ENCODE measurements around the gene LAG3.

Gene LAG3

DNA sequence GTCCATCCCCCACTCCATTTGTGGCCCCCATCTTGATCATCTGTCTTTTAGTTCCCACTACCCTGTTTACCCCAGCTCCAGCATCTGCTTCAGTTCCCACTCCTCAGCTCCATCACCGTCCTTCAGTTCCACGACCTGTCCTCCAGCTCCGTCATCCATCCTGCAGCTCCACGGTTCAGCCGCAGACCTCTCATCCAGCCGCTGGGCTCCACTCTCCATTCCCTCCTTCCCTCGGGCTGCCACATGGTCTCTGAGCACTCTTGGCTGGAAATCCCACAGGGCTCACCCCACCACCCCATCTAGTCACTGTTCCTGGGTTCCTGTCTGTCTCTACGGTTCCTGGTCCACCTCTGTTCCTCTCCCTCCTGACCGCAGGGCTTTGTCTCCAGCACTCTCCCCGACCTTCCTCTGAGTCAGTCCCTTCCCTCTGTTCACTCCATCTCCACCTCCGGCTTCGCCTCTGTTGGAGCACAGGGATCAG is 52.6 kb downstream of the LAG3 start:
- no peak for DNase-seq

DNA sequence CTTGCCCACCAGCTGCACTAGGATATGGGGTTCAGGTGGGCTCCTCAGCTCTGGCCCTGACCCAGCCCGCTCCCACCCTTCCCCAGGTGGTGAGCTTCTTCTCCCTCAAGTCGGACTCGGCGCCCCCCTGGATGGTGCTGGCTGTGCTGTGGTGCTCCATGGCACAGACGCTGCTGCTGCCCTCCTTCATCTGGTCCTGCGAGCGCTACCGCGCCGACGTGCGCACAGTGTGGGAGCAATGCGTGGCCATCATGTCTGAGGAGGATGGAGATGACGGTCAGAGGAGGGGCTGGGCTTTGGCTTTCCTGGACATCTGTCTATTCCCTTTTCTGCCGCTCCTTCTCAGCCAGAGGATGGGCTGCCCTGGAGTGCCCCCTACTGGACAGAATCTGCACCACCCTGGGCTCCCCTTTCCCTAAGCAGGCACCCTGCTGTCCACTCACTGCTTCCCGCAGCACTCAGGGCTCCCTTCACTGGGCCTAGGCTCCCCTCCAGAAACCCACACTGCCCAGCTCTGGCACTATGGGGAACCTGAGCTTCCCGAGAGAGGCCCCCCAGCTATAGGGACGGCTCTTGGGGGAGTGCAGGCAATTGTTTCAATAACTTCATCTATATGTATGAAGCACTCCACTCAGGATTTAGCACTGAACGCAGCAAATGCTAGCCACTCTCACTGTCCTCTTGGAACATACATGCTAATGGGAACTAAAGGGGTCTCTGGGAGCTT is 53.2 kb downstream of the LAG3 start:
- peak; percentile 92 for DNase-seq

DNA sequence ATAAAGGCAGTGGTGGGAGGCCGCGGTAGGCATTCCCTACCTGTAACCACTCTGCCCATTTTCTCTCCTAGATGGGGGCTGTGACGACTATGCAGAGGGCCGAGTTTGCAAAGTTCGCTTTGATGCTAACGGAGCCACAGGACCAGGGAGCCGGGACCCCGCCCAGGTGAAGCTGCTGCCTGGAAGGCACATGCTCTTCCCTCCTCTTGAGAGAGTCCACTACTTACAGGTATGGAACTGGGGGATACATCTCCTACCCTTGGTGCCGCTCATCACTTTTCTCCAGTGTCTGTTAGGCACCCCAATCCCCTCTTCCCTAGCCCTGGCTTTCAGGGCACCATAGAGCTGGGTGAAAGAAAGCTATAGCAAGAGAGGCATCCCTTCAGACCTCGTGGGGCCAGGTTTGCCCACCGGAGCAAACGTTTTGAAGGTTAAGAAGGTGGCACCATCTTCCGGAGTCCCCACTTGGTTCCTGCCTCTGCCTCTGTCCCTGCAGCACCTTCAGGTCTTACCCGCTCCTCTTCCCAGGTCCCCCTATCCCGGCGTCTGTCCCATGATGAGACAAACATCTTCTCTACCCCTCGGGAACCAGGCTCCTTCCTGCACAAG is 53.9 kb downstream of the LAG3 start:
- DNase-seq = no peak

DNA sequence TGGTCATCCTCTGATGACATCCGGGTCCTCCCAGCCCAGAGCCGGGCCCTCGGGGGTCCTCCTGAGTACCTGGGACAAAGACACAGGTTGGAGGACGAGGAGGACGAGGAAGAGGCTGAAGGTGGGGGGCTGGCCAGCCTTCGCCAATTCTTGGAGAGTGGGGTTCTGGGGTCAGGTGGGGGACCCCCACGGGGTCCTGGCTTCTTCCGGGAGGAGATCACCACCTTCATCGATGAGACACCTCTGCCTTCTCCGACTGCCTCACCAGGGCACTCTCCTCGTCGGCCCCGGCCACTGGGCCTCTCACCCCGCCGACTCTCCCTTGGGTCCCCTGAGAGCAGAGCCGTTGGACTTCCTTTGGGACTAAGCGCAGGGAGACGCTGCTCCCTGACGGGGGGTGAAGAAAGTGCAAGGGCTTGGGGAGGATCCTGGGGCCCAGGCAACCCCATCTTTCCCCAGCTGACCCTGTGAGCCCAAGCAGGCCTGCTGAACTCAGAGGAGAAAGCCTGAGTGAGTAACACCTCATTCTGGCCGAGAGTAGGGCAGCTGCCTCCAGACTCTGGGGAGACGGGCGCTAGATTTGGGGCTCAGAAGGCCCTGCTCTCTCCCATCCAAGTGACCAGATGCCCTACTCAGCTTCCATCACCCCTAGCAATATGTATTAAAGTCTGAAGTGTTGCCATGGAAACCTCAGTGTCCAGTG is 54.6 kb downstream of the LAG3 start:
- no peak for DNase-seq

DNA sequence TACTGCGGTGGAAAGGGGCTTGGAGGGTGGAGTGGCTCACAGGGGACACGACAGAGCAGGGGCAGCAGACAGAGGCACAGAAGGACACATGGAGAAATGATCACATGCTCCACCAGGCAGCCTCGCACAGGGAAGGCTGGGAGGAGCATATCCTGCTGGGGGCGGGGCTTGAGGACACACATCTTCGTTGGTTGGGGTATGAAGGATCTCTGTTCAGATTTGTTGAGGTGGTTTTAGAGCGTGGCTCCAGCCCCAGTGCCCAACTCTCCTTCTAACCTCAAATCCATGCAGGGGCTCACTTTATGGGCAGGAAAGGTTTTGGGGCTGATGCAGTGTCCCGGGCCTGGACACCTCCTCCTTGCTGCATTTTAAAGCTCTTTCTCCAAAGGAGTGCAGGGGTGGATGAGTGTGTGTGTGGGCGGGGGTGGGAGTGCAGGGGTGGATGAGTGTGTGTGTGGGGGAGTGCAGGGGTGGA is 55.2 kb downstream of the LAG3 start:
- peak; percentile 90 for DNase-seq

All from NCI-H1694 treated with DMSO at 0.1 percent for 48 hours (cell line).